Glutamatergic neuron (in vitro differentiated cells): ENCODE measurements around the gene CDK15. TPM values are rescaled to one million over a fixed set of nuclear protein-coding genes. Genes with fewer than 3 reads are reported as not detected.
A peak's percentile ranks its signal among the peaks of the same experiment; 100 is the strongest.

Experiments used
- DNase-seq: peaks from one replicate; pipeline ENCODE4 v3.0.0; 2022
- H3K27ac Mint-ChIP-seq: one replicate; pipeline ENCODE4 v1.8.0; 2020; ENCODE audit warnings: mild to moderate bottlenecking, mixed read lengths, inconsistent platforms; ENCODE audit not compliant: unreplicated experiment
- H3K27me3 Mint-ChIP-seq: one replicate; pipeline ENCODE4 v1.8.0; 2020; ENCODE audit warnings: mild to moderate bottlenecking, moderate library complexity, mixed read lengths, inconsistent platforms; ENCODE audit not compliant: unreplicated experiment
- H3K36me3 Mint-ChIP-seq: one replicate; pipeline ENCODE4 v1.8.0; 2020; ENCODE audit warnings: mild to moderate bottlenecking, mixed read lengths, inconsistent platforms; ENCODE audit not compliant: unreplicated experiment
- H3K4me1 Mint-ChIP-seq: one replicate; pipeline ENCODE4 v1.8.0; 2020; ENCODE audit warnings: mild to moderate bottlenecking, low read depth, mixed read lengths, inconsistent platforms; ENCODE audit not compliant: unreplicated experiment
- H3K4me3 Mint-ChIP-seq: one replicate; pipeline ENCODE4 v1.8.0; 2020; ENCODE audit warnings: mild to moderate bottlenecking, mixed read lengths, inconsistent platforms; ENCODE audit not compliant: unreplicated experiment
- H3K9me3 Mint-ChIP-seq: one replicate; pipeline ENCODE4 v1.8.0; 2020; ENCODE audit warnings: mild to moderate bottlenecking, moderate library complexity, mixed read lengths, inconsistent platforms; ENCODE audit not compliant: unreplicated experiment
- total RNA-seq: library from RNA; stranded (reverse); fragmentation: NEBNext Ultra II Directional; extraction: Animal tissue kit (Norgen Biotek cat#: 25700); gene quantifications from one replicate; pipeline ENCODE4 v1.2.1, GENCODE V29; 2021; ENCODE audit not compliant: unreplicated experiment
- TF ChIP-seq, protein P1 (sequence below): fragments of 200-600 bp; sonication (generic); IDR thresholded peaks from one replicate; pipeline ENCODE4 v1.5.0; 2021; ENCODE audit not compliant: partially characterized antibody, unreplicated experiment

CDK15 gene
- total RNA-seq, 1 donor from 2014 or later = 0.61 TPM

DNA sequence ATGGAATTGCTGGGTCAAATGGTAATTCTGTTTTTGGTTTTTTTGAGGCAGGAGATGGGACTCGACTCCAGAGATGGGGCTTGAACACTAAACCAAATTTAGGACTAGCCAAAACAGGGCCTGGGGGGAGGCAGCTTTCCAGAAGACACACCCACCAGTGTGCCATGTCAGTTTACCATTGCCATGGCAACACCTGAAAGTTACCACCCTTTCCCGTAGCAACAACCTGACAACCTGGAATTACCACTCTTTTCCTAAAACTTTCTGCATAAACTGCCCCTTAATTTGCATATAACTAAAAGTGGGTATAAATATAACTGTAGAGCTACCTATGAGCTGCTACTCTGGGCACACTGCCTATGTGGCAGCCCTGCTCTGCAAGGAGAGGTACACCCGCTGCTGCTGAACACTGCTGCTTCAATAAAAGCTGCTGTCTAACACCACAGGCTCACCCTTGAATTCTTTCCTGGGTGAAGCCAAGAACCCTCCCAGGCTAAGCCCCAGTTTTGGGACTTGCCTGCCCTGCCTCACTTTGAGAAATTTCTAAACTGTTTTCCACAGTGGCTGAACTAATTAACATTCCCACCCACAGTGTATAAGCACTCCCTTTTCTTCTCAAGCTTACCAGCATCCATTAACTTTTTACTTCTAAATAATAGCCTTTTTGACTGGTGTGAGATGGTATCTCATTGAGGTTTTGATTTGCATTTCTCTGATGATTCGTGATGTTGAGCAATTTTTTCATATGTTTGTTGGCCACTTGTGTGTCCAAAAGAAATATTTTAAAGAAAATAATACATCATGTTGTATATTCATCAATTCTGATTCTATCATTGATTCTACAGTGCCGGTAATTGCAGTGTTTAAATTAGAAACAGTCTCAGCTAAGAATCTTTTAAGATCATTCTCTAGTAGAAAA lies 10.6 kb downstream of the CDK15 start:
- Mint-ChIP-seq H3K36me3 (no peaks in the 10 kb centered on the region), H3K9me3 (peaks cover 2% of the 10 kb centered on the region), H3K4me3 (no peak overlapping the region), H3K27ac (no peak overlapping the region), H3K4me1 (peaks cover 11% of the 10 kb centered on the region), H3K27me3 (peaks cover 2% of the 10 kb centered on the region)
- DNase-seq = no peak
- TF ChIP-seq, protein P1, sequence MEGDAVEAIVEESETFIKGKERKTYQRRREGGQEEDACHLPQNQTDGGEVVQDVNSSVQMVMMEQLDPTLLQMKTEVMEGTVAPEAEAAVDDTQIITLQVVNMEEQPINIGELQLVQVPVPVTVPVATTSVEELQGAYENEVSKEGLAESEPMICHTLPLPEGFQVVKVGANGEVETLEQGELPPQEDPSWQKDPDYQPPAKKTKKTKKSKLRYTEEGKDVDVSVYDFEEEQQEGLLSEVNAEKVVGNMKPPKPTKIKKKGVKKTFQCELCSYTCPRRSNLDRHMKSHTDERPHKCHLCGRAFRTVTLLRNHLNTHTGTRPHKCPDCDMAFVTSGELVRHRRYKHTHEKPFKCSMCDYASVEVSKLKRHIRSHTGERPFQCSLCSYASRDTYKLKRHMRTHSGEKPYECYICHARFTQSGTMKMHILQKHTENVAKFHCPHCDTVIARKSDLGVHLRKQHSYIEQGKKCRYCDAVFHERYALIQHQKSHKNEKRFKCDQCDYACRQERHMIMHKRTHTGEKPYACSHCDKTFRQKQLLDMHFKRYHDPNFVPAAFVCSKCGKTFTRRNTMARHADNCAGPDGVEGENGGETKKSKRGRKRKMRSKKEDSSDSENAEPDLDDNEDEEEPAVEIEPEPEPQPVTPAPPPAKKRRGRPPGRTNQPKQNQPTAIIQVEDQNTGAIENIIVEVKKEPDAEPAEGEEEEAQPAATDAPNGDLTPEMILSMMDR = no peak

DNA sequence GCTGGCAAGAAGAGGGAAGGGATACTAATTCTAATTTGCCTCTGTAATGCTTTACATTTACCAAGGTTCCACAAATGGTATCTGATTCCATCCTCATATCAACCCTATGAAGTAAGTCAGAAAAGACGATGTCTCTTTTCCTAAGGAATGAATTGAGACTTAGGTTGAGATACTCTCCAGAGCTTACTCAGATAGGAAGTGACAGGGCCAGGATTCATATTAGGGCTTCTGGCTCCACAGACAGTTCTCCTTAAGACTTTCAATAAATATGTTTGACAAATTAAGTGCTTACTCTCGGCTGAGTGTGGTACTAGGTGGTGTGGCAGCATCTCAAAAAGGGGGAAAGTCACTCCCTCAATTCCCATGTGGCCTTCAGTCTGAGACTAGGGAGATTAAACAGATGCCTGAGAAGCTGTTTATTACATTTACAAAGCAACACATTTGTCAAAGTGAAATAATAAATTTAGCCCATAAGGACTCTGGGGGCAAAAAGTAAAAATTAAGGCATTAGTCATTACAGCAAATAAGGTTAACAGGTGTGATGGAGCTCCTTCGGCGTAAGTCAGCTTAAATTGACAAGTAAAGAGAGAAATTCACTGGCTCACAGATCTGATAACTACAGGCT lies 14.2 kb downstream of the CDK15 start:
- Mint-ChIP-seq H3K27me3 (peaks cover 3% of the 10 kb centered on the region), H3K4me3 (no peak overlapping the region), H3K4me1 (peaks cover 21% of the 10 kb centered on the region), H3K36me3 (no peaks in the 10 kb centered on the region), H3K27ac (peak overlapping the region; percentile 60), H3K9me3 (peaks cover 7% of the 10 kb centered on the region)
- DNase-seq = no peak
- TF ChIP-seq, protein P1 = no peak

DNA sequence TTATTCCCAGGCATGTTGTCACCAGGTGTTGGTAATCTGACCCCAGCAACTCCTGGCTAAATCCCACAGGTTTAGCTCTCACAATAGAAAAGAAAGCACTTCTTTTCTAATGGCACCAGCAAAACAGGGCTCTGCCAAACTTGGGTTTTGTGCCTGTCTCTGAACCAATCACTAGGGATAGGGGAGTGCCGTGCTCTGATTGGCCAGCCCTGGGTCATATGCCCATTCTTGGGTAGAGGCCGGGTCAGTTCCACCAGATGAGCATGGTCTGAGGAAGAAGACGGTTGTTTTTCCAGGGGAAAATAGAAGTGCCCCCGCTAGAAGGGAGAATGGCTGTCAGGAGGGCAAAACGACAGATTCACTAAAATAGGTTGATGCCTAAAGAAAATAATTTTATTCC lies 14.7 kb downstream of the CDK15 start:
- peaks cover 3% of the 10 kb centered on the region for H3K27me3 Mint-ChIP-seq
- TF ChIP-seq, protein P1 = no peak
- H3K4me3 Mint-ChIP-seq = peak overlapping the region; percentile 33
- peaks cover 7% of the 10 kb centered on the region for H3K9me3 Mint-ChIP-seq
- peaks cover 21% of the 10 kb centered on the region for H3K4me1 Mint-ChIP-seq
- H3K27ac Mint-ChIP-seq = no peak overlapping the region
- no peaks in the 10 kb centered on the region for H3K36me3 Mint-ChIP-seq
- no peak for DNase-seq

DNA sequence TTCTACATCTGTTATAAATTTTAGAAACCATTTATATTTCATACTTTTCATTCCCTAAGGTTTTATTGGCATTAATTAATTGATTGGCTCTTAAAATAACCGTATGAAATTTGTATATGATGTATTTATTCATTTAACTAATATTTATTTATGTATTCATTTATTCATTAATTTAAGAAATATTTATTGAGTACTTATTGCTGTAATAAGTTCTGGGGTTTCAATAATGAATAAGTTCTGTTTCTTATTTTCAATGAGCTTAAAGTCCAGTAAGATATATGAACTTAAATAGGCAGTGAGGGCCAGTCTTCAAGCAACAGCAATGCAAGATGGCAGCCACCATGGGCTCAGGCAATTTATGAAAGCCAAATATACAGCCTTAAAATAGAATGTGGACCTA lies 17.9 kb downstream of the CDK15 start:
- no peaks in the 10 kb centered on the region for H3K36me3 Mint-ChIP-seq
- H3K27me3 Mint-ChIP-seq = peaks cover 3% of the 10 kb centered on the region
- TF ChIP-seq, protein P1 = no peak
- no peak overlapping the region for H3K4me3 Mint-ChIP-seq
- H3K9me3 Mint-ChIP-seq = peaks cover 7% of the 10 kb centered on the region
- no peak overlapping the region for H3K27ac Mint-ChIP-seq
- H3K4me1 Mint-ChIP-seq = peaks cover 20% of the 10 kb centered on the region
- DNase-seq = no peak

DNA sequence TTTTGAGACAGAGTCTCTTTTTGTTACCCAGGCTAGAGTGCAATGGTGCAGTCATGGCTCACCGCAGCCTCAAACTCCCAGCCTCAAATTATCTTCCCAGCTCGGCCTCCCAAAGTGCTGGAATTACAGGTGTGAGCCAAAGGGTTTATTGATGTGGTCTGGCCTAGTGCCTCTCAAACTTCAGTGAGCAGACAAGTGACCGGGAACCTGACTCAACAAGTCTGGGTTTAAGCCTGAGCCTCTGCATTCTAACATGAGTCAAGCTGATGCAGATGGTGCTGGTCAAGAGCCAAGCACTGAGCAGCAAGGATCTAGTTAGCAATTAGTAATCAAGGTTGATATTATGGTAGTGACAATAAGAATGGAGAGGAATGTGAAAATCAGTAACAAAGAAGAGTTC lies 21.3 kb downstream of the CDK15 start:
- no peak overlapping the region for H3K4me3 Mint-ChIP-seq
- TF ChIP-seq, protein P1 = no peak
- peaks cover 6% of the 10 kb centered on the region for H3K4me1 Mint-ChIP-seq

More for the DNA sequence above, 21.3 kb downstream of the CDK15 start:
- H3K27me3 Mint-ChIP-seq = no peaks in the 10 kb centered on the region
- H3K27ac Mint-ChIP-seq = no peak overlapping the region
- no peaks in the 10 kb centered on the region for H3K9me3 Mint-ChIP-seq
- DNase-seq = no peak
- H3K36me3 Mint-ChIP-seq = peaks cover 4% of the 10 kb centered on the region
